GM19463 (cell line): ENCODE data around the gene PTPN9.
"Not testable (repeated sequence)": the region's sequence is repeated elsewhere in the genome, so short reads cannot be mapped to it uniquely, and the experiment has no call there.

Source experiments
- ATAC-seq: cut with Tn5 transposase; IDR thresholded peaks from one replicate; pipeline ENCODE4 v1.9.1; 2021; ENCODE audit warnings: mild to moderate bottlenecking, moderate library complexity; ENCODE audit not compliant: unreplicated experiment

The PTPN9 gene

DNA sequence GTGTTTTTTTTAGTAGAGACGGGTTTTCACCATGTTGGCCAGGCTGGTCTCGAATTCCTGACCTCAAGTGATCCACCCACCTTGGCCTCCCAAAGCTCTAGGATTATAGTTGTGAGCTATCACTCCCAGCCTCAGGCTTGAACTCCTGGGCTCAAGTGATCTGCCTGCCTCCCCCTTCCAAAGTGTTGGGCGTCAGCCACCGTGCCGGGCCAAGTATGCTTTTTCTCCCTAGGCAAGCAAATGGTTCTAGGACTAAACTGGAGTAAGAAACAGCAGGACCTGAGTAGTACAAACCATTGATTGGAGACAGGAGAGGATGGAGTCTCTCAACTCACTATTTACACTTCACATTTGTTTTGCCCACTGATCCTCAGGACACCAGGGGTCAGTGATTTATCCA is 4.6 kb upstream of the PTPN9 start:
- ATAC-seq: no peak

DNA sequence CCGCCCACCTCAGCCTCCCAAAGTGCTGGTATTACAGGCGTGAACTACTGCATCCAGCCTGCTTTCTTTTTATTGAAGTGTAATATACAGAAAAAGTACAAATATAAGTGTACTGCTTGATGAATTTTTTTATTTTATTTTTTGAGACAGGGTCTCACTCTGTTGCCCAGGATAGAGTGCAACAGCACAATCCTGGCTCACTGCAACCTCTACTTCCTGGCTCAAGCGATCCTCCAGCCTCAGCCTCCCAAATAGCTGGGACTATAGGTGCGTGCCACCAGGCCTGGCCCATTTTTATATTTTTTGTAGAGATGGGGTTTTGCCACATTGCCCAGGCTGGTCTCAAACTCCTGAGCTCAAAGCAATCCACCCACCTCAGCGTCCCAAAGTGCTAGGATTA is 3.8 kb upstream of the PTPN9 start:
- not testable (repeated sequence) for ATAC-seq

DNA sequence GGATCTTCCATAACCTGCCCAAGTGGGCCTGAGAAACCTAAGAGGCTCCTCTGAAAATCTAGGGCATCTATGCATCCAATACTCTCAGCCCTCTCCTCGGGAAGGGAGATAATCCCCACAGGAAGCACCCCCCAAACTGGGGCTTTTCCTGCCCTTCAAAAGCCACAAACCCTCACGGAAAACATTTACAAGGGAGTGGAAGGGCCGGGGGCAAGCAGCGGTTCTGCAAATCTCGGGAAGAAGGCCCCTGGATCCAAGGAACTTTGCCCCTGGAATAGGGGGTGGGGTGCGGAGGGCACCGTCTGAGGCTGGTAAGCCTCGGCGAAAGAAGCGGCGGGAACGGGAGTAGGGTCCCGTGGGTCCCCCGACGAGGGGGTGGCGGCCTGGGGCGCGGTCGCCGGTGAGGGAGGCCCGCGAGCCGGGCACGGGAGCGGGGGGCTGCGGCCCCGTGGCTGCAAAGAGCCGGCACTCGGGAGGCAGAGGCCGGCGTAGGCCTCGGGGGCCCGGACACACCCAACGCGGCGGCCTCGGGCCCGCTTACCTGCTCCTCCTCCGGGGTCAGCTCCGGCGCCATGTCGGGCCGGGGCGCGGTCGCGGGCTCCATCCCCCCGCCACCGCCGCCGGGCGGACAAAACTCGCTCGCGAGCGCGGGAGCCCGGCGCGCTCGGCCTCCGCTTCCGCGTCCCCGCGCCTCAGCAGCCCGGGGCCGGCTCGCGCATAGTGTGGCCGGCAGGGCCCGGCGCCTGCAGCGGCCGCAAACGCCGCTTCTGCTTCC is 755 bp downstream of the PTPN9 start:
- ATAC-seq: peak; percentile 41

DNA sequence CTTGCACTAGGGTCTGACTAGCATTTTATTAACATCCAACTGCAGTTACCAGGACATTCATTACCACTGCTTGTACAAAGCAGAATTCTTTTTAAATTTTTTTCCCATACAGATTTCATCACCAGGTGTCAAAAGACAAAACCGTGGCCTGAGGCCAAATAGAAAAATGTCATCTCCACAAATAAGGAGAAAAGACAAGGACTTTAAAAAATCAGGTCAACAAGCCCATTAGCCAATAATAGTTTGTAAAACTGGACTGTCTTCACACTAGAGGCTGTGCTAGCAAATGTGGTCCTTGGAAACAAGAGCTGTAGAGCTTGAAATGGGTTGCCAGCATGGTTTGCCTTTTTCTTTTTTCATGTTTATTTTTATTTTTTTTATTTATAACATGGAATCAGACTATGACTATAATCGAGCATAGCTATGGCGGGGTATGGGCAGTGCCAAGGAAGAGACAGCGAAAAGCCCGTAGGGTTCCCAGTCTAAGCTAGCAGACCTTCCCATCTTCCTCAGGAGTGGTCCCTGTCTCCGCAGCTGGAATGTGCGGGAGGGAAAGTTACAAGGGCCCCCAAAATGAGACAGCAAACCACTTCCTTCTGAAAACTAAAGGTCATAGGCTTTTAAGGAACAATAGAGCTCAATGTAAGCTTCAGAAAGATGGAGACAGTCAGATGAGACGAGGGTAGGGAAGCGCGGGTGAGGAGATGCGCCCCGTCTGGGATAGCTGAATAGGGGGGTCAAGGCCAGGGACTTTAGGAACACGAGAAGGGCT is 1.5 kb downstream of the PTPN9 start:
- ATAC-seq: no peak

DNA sequence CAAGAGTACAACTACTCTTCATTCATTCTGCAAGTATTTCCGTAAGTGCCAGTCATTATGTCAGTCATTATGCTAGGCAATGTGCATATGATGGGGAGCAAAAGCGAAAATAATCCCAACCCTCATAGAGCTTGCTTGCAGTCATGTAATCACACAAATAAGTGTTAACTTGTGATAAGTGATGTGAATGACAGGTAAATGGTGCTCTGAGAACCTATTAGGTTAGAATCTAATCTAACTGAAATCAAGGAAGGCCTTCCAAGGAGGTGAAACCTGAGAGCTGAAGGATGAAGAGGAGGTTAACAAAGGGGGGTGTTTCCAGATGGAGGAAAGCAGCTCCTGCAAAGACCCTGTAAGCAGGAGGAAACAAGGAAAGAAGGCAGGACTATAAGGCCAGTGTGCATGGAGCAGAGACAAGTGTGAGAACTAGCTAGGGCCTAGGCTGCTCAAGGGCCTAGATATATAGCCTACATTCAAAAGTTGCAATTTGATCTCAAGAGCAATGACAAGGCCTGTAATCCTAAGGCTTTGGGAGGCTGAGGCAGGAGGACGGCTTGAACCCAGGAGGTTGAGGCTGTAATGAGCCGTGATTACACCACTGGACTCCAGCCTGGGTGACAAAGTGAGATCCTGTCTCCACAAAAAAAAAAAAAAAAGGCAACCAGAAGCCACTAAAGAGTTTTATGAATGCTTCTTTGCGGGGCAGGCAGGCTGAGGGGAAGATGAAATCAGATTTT is 5.3 kb downstream of the PTPN9 start:
- ATAC-seq: no peak

DNA sequence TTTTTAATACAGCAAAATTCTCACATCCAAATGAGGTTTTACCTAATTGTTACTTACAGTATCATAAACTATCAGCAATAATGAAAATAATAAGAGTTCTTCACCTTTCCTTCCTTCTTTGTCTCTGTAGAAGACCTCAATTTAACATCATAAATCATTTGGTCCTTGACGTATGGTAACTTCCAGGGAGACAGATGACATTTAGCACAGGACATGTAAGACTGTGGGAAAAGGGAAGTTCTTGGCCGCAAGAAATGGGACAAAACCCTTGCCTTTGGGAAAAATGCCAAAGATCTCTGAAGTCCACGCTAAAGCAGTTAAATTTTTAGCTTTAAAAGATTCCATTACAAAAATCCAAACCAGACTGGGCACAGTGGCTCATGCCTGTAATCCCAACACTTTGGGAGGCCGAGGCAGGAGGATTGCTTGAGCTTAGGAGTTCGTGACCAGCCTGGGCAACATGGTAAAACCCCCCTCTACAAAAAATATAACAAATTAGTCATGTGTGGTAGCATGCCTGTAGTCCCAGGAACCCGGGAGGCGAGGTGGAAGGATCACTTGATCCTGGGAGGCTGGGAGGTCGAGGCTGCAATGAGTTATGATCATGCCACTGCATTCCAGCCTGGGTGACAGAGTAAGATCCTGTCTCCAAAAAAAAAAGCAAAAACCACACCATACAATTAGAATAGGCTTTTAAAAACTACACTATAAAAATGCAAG is 8.8 kb downstream of the PTPN9 start:
- ATAC-seq: no peak

DNA sequence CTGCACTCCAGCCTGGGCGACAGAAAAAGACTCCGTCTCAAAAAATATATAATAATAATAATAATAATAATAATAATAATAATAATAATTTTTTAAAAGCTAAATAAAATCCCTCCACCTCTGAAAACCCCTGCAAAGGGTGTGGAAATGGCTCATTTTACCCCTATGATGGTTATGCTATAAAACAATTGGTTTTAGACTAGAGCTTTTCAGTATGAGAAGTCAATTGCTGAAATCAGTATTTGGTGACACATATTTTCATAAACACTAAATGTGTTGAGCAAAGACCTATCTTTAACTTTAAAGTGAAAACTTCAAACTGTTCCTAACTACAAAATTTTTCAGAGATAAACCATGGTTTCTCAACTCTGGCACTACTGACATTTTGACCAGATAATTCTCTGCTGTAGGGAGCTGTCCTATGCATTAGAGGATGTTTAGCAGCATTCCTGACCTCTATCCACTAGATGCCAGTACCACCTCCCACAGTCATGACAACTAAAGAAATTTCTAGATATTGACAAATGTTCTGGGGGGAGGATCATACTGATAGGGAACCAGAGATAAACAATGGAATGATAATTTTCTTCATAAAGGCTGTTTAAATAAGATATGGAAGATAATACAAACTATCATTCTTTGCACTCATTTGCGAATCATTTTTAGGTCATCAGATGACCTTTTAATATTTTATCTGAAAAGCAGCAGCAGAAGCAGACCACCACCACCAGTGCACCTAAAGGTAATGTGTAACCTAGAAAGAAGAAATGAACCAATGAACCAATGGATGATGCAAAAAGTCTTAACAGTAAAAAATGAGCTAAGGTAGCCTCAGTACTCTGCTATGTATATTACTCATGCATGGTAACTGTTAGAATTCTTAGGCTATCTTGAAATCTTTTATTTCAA is 13.8 kb downstream of the PTPN9 start:
- ATAC-seq: no peak

DNA sequence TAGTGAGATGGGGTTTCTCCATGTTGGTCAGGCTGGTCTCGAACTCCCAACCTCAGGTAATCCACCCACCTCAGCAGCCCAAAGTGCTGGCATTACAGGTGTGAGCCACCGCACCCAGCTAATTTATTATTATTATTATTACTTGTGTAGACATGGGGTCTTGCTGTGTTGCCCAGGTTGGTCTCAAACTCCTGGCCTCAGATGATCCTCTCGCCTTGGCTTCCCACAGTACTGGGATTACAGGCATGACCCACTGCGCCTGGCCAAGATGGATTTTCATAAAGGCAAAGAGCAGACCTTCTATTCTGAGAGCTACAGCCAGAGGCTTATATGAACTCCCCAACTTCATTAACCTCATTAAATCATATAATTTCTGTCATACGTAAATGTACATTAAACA is 17.2 kb downstream of the PTPN9 start:
- no peak for ATAC-seq

DNA sequence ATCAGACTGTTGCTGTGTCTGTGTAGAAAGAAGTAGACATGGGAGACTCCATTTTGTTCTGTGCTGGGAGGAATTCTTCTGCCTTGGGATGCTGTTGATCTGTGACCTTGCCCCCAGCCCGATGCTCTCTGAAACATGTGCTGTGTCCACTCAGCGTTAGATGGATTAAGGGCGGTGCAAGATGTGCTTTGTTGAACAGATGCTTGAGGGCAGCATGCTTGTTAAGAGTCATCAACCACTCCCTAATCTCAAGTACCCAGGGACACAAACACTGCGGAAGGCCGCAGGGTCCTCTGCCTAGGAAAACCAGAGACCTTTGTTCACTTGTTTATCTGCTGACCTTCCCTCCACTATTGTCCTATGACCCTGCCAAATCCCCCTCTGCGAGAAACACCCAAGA is 19.8 kb downstream of the PTPN9 start:
- ATAC-seq: not testable (repeated sequence)

DNA sequence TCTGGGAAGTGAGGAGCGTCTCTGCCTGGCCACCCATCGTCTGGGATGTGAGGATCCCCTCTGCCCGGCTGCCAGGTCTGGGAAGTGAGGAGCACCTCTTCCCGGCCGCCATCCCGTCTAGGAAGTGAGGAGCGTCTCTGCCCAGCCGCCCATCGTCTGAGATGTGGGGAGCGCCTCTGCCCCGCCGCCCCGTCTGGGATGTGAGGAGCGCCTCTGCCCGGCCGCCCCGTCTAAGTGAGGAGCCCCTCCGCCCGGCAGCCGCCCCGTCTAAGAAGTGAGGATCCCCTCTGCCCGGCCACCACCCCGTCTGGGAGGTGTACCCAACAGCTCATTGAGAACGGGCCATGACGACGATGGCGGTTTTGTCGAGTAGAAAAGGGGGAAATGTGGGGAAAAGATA is 20.2 kb downstream of the PTPN9 start:
- ATAC-seq: not testable (repeated sequence)

DNA sequence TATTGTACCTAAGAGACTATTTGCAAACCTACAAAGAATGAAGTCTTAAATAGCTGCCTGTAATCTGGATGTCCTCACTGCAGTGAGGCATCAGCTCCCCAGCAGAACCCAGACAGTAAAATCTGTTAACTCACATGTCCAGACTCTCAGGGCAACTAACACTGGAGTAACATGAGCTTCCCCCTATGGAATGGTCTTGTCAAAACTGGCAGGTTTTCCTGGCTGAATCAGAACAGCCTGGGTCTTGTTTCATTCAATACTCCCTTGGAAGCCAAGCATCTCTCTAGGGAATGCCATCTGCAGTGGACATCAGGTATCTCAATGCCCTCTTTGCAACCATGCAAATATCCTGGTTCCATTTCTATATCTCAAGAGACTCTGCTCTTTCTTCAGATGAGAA is 24.4 kb downstream of the PTPN9 start:
- no peak for ATAC-seq

DNA sequence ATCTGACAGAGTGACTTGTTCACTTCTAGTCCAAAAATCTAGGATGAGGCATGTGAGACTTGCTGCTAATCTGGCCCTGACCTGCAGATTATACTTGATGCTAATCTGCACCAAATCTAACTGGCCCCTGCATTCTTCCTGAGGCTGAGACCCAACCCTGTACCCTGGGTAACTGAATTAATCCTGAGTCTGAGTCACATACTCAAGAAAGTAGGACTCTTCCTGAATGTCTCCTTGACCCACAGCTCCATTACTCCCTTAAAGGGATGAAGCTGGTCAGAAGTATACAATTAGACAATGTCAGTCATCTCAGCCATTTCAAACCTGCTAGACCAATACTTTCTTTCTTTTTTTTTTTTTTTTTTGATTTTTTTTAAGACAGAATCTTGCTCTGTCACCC is 25.5 kb downstream of the PTPN9 start:
- no peak for ATAC-seq

DNA sequence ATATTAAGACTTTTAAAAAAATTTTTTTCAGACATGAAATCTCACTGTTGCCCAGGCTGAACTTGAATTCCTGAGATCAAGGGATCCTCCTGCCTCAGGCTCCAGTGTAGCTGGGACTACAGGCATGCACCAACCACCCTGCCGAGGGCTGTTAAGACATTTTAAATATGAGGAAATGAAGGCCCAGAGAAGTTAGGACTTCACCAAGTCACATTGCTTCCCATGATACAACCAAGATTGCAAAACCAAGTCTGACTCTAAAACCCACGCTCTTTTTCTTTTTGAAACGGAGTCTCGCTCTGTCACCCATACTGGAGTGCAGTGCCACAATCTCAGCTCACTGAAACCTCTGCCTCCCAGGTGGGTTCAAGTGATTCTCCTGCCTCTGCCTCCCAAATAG is 28.0 kb downstream of the PTPN9 start:
- ATAC-seq: no peak

DNA sequence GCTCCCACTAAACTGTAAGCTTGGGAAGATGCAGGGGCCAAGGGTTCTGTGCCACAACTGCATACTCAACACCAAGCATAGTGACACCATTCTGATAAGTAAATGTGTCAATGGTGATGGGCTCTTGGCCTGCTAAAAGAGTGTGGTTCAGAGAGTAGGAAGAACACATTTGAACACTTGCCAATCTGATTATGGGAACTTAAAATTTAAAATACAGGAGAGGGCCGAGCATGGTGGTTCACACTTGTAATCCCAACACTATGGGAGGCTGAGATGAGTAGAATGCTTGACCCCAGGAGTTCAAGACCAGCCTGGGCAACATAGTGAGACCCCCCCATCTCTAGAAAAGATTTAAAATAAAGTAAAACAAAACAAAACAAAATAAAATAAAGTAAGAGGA is 34.1 kb downstream of the PTPN9 start:
- ATAC-seq: no peak

DNA sequence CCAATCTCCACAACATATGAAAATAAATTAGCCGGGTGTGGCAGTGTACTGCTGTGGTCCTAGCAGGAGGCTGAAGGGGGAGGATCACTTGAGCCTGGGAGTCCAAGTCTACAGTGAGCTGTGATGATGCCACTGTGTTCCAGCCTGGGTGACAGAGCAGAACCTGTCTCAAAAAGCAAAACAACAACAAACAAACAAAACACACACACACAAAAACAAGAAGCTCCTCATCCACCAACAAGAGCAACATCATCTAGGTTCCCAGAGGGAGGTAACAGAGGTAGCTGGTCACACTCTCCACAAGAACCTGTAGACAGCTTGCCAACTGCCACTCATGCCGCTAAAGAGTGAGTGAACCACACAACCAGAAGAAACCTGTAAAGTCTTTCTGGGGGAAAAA is 34.8 kb downstream of the PTPN9 start:
- no peak for ATAC-seq

DNA sequence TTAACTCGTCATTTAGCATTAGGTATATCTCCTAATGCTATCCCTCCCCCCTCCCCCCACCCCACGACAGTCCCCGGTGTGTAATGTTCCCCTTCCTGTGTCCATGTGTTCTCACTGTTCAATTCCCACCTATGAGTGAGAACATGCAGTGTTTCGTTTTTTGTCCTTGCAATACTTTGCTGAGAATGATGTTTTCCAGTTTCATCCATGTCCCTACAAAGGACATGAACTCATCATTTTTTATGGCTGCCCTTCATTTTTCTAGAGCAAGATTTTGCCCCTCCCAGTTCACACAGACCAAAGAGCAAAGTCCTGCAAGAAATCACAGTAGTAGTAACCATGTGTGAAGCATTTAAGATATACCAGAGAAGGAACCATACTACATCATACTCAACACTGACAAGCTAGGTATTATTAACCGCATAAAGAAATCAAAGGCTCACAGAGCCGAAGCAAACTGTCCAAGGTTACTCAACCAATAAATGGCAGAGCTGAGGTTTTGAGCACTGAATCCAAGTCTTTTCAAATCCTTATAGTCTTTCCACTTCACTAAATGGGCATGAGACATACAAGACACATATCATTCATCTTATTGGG is 36.1 kb downstream of the PTPN9 start:
- ATAC-seq: not testable (repeated sequence)

DNA sequence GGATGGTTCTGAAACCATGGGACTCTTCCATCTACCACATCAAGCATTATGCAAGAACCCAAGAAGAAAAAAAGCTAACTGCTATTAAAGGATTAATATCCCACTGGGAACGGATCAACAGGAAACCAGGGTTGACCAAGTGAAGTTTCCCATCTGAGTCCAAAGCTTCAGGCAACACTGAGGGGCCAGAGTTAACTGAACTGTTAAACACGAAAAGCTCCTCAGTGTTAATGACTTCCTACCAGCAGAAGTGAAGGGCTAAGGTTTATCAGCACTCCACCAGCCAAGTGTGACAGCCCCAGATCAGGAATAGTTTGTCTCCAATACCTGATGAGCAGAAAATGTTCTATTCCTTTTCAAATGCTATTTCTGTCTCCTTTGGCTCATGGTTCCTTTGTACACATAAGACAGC is 36.7 kb downstream of the PTPN9 start:
- no peak for ATAC-seq

DNA sequence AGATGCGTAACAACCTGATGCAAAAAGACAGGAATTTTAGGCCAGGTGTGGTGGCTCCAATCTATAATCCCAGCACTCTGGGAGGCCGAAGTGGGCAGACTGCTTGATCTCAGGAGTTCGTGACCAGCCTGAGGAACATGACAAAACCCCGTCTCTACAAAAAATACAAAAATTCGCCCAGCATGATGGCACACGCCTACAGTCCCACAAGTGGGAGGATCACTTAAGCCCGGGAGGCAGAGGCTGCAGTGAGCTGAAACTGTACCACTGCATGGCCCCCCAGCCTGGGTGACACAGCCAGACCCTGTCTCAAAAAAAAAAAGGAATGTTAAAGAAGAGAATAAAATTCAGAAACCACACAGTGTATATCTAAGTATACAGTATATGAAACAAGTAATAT is 40.7 kb downstream of the PTPN9 start:
- ATAC-seq: no peak

DNA sequence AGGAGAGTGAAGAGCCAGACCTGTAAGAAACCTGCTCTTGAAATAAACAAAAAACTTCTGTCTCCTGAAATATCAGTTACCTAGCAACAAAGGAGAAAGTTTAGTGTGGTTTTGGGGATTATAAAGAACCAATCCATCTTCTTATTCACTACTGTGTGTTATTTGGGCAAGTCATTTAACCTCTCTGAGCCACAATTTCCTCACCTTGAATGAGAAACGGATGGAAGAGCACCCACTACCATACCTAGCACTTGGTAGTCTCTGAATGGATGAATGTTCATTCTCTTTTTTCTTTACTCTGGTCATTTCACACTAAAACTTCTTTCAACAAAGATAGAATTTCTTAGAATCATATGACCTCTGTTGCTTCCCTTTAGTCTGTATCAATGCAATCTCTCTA is 45.2 kb downstream of the PTPN9 start:
- ATAC-seq: no peak
